HG03039 (cell line): ENCODE results near the gene IQCK.
"Not testable (repeated sequence)": the region's sequence is repeated elsewhere in the genome, so short reads cannot be mapped to it uniquely, and the experiment has no call there.

Experiments used
- ATAC-seq: cut with Tn5 transposase; IDR thresholded peaks from one replicate; pipeline ENCODE4 v1.9.1; 2021; ENCODE audit warnings: mild to moderate bottlenecking, moderate library complexity; ENCODE audit not compliant: unreplicated experiment

The IQCK gene

DNA sequence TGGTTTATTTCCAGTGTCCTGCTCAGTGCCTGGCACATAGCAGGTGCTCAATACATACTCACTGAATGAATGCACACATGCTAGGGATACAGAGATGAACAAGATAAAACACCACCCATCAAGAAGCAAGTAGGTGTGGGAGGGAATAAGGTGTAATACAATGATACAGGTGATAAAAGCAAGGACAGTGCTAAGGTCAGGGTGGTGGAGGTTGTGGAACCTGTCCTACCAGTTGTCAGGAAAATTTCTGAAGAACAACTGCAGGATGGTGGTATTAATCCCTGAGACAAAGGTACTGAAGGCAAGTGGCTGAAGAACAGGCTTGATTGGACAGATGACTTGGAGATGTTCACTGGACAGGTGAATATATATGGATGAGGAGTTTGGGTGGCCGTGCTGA is 1.9 kb upstream of the IQCK start:
- ATAC-seq, result no peak

DNA sequence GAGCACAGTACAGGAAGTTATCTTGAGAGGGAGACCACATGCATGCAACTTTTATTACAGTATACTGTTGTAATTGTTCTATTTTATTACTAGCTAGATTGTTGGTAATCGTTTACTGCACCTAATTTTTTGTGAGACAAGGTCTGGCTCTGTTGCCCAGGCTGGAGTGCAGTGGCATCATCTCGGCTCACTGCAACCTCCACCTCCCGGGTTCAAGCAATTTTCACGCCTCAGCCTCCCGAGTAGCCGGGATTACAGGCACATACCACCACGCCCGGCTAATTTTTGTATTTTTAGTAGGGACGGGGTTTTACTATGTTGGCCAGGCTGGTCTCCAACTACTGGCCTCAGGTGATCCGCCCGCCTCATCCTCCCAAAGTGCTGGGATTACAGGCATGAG is 1.3 kb upstream of the IQCK start:
- not testable (repeated sequence) for ATAC-seq

DNA sequence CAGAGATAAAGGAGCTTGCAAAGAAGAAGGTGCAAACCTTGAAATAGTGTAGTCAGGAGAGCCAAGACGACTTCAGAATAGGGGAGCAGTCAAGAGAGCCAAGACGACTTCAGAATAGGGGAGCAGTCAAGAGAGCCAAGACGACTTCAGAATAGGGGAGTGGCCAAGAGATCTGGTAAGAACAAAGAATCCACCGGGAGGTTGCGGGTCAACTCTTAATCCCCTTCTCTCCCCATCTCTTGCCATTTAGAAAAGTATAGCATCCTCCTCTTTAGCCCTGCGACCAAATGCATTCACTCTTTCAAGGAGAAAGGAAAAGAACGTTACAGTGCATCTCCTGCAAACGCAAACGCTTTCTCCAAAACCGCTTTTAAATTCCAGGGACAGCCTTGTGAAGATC is 757 bp upstream of the IQCK start:
- no peak for ATAC-seq

DNA sequence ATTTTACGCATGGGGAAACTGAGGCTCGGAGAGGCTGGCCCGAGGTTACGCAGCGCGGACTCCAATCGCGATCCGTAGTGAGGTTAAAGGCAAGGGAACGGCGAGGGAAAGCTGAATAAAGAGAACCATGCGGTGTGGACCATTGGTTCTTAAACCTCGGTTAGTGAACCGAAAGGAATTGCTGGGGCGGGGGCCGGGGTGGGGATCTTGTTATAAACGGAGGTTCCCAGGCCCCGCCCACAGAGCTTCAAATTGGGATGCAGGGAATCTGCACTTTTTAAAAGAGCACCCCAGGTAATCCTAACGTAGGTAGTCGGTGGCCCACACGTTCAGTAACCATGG is 524 bp downstream of the IQCK start:
- no peak for ATAC-seq

DNA sequence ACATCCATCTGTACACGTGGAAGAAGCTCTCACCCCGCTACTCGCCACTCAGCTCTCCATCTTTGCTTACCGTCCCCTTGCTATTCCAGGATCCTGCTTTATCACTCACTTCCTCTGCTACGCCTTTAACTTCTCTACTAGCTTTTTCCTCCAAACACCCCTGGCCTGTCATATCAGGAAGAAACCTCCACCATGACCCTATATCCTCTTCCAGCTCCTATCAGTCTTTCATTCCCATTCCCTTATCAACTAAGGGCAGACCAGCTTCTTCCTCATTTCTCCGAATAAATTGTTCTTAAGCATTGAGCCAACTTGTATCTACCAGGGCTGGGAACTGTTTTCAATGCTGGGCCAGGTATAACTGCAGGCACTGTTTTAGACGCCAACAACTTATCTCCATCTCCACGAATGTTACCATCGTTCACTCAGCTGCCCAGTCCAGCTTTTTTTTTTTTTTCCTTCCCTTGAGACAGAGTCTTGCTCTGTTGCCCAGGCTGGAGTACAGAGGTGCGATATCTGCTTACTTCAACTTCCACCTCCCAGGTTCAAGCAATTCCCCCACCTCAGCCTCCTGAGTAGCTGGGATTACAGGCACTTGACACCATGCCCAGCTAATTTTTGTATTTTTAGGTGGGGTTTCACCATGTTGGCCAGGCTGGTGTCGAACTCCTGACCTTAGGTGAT is 4.3 kb downstream of the IQCK start:
- ATAC-seq, result no peak

DNA sequence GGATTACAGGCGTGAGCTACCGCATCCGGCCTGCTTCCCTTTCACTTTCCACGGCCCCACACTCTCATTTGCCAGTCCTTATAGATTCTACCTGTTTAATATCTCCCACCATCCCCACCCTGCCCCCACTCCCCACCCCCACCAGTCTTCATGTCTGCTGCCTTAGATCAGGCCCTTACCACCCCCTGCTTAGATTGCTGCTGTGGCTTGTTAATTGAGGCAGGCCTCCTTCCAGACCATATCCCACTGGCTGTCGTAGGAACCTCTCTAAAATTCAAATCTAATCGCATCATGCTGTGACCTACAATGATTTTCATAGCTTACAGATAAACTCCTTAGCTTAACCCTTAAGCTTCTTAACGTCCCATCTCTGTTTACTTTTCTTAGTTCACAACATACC is 4.9 kb downstream of the IQCK start:
- ATAC-seq, result no peak

DNA sequence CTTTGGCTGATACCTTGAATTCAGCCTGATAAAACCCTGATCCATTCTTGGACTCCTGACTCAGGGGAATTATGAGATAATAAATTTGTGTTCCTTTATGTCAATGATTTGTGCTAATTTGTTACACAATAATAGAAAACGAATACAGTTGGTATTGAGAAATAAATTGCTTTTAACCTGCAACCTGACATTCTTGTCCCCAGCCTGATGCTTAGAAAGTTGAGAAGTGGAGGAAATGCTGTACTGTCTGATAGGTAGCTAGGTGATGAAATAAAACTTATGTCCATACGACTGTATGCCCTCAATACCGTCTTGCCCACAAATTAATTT is 10.5 kb downstream of the IQCK start:
- no peak for ATAC-seq

DNA sequence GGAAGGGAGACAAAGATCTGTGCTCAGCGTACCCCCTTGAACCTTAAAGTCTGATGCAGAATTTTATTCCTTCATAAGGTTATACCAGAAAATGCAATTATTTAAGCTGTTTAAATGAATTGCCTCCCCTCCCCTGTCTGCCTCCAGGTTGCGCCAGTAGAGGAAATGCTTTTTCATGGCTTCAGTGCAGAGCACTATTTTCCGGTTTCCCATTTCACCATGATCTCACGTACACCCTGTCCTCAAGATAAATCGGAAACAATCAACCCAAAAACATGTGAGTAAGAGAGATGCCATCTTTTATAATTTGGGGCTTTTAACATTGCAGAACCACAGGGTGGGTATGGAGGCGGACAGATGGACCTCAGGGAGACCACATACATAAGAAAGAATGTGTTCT is 15.5 kb downstream of the IQCK start:
- no peak for ATAC-seq

DNA sequence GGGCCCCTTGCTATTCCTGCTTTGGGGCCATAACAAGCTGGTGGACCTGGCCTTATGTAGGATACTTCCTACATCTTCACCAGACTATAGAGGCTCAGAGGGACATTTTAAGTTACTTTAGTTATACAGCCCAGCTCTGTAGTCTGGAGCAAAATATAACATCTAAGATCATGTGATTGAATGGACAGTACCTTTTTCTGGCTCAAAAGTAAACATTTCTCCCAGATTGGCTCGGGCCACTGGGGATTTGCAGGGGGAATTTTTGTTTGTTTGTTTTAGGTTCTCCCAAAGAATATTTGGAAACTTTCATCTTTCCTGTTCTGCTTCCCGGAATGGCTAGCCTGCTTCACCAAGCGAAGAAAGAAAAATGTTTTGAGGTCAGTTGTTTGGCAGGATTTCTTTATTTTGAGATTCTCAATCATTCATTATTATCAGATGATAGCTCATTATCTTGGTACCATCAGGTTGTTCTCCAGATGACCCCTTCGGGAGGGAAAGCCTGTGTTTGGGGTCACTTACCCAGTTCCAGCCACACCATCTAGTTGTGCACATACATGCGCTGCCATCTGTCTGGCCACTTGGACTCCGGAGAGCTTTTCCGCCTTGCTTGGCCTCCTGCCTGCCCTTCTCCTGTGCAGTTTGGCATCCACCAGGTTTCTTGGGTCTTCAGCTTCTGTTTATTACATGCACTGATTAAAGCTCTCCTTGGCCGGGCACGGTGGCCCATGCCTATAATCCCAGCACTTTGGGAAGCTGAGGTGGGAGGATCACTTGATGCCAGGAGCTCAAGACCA is 17.2 kb downstream of the IQCK start:
- ATAC-seq, result no peak

DNA sequence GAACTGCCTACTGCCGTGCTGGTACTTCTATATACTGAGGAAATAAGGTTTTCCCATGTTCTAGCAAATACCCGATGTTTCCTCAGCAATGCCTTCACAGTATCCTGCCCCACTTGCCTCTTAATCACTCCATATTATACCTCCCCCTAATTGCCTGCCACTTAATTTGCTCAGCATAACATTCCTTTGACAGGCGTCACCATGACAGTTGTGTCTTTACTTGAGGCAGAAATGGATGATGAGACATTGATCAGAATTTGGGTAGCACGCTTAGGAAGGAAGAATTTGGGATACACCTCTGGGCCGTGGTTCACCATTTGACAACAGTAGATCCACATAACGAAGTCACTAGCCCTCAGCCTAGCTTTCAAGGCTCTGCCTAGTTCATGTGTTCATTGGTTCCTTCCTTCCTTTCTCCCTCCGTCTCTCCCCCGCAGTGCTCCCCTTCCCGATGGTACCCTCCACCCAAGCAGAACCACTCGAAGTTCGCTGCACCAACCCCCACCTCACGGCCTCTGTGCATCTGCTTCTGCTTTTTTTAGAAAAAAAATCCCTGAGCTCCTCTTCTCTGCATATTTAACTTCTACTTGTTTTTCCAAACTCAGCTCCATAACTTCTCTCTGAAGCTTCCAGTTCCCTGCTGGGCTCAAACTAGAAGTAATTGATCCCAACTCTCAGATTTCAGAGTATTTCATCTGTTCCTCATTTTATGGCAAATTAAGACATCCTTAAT is 19.4 kb downstream of the IQCK start:
- no peak for ATAC-seq

DNA sequence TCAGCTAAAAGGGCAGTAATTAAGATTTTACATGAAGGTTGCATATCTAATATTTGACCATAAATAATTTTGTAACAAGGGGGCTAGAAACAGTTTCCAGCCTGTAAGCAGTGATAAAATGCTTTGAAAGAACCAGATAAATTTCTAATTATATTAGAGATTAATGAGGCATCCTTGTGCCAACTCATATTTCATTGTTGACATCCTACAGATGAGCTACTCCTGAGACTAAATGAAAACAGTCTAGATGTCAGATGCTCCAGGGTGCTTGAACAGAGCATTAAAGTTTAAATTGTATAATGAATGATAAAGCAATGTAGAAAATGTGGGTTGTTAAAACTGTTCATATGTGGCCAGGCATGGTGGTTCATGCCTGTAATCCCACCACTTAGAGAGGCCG is 23.3 kb downstream of the IQCK start:
- ATAC-seq, result no peak

DNA sequence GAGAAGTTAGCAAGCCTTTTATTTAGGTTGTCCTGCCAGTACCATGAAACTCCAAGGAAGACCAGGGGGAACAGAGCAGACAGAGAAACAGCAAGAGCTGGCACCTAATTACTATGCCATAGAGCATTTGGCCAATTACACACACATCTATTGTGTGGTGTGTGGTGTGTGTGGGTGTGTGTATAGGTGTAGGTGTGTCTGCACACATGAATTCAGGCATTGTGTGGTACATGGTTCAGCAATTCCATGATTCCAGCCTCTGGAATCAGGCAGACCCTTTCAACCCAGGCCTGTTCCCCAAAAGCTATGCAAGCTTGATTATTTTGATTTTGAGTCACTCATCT is 25.7 kb downstream of the IQCK start:
- ATAC-seq, result no peak

DNA sequence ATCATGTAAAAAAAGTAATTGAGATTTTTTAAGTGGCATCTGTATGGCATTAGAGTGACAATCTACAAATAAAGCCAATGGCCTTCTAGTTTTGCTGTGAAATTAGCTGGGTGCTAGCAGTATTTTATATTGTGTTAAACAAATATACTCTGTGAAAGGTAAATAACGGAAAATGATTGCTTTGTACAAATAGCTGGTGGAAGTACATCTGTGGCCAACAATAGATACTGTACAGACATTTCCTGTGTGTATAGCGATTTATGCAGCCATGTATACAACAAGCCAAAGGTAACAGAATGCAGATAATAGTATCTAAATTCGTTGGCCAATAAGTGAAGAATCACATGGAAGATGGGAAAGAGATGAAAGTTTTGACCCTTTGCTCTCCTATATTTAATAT is 26.6 kb downstream of the IQCK start:
- ATAC-seq, result no peak

DNA sequence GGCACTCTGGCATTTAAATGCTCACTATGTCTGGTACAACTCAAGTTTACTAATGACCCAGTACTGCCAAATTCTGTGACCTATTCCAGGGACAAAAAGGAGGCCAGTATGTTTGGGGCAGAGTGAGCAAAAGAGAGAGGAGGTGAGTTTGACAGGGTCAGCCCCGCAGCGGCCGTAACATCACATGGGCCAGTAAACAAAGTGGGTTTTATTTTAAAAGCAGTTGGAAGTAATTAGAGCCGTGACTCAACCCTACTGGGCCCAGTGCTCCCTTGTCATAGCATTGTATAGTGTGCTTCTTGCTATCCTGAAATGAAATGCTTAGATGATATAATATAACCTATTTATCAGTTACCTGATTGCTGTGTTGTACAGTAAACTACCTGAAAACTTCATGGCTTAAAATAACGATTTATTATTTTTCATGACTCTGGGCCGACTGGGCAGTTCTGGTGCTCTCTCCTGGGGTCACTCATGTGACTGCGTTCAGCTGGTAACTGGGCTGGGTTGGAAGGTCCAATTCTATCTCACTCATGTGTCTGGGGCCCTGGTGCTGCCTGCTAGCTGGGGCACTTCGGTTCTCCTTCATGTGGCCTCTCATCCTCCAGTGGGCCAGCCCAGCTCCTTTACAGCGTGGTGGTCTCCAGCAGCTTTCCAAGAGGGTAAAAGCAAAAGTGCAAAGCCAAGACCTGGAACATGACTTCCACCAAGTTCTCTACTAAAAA is 27.4 kb downstream of the IQCK start:
- no peak for ATAC-seq

DNA sequence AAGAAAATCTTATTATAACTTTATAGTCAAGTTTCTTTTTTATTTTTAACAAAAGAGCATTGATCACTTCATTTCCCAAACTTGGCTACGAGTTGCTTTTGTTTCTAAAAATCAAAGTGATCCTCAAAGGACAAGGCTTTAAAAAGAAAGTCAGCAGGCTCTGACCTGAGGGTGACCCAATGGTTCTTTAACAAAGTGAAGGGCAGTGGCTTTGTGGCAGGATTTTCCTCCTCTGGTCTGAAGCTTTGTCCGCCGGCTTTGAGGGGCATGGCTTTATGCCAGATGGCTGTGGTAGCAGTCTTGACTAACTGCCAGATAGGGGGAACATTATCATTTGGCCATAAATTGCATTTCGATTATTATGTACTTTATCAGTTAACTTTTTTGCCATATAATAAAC is 28.5 kb downstream of the IQCK start:
- ATAC-seq, result no peak

DNA sequence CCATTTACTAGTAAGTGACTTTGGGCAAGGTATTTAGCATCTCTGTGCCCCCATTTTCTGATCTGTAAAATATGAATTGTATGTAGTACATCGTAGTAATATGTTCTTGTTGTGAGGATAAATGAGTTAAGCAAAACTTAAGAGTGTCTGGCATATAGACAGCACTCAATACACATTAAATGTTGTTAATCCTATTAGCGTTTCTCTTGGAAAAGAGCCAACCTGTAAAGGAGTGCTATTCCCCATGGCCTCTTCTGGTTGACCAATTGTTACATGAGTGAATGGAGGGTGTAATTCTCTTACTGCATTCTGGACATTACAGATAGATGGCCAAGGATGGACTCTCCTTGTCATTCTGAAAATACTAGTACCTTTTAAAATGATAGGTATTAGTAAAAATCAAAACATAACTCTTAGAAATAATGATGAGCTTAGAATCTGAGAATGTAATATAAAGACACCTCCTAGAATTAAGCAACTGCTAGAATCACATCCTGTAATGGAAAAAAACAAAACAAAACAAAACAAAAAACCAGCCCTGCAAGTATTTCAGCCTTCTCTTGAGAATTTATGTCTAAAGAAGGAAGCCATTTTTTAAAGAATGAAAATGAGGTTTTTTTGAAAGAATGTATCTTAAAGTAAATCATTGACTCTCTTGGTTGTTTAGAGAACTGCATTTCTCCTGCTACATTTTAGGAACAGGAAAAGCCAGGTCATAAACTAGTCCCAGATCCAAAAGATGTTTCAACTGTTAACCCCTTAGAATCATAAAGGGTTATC is 30.5 kb downstream of the IQCK start:
- no peak for ATAC-seq

DNA sequence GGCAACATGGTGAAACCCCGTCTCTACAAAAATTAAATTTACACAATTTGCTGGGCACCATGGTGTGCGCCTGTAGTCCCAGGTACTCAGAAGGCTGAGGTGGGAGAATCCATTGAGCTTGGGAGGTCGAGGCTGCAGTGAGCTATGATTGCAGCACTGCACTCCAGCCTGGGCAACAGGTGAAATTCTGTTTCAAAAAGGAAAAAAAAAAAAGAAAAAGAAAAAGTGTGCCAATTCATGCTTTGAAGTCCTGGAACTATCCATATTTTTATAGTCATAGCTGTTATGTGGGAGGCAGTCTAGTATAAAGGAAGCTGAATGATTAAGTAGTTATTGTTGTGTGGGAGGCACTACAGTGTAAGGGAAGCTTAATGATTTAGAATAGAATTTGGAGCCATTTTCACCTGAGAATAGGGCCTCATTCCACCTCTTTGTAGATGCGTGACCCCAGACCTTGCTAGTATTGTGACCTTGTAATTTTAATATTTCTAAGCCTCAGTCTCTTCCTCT is 31.6 kb downstream of the IQCK start:
- ATAC-seq, result no peak

DNA sequence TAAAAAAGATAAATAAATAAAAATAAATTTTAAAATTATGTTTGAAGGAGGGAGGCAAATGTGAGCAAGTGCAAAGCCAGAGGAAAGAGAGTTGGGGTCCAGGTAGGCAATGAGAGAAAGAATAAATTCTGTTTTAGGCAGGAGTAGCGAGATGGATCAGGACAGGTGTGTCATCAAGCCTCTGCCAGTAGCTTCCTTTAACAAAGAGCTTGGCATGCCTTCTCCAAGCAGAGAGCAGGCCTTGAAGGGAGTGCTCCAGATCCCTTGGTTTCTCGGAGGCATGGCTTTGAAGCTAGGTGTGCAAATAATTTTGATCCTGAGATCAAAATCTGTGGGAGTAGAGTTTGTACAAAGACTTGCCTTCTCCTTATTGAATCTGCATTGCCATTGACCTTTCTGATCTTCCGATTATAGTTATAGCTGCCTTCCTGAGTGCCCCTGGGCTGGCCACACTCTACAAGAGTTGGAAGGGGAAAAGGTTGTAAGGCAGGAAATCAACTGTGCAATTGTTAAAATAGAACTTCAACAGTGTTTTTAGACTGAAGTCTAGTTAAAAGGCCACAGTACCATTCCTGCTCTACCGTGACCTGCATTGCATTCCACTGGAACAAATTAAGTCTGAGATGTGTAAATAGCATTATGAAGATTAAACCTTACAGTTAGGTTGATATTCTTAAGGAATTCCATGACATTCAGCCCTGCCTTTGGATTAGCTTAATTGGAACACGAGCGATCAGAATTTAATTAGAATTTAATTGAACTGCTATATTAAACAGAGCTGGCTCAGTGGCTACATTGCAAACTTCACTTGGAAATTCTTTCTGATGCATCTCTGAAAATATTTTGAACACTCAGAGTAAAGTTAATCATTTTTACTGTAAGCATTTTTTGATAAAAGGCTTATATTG is 33.7 kb downstream of the IQCK start:
- ATAC-seq, result no peak

DNA sequence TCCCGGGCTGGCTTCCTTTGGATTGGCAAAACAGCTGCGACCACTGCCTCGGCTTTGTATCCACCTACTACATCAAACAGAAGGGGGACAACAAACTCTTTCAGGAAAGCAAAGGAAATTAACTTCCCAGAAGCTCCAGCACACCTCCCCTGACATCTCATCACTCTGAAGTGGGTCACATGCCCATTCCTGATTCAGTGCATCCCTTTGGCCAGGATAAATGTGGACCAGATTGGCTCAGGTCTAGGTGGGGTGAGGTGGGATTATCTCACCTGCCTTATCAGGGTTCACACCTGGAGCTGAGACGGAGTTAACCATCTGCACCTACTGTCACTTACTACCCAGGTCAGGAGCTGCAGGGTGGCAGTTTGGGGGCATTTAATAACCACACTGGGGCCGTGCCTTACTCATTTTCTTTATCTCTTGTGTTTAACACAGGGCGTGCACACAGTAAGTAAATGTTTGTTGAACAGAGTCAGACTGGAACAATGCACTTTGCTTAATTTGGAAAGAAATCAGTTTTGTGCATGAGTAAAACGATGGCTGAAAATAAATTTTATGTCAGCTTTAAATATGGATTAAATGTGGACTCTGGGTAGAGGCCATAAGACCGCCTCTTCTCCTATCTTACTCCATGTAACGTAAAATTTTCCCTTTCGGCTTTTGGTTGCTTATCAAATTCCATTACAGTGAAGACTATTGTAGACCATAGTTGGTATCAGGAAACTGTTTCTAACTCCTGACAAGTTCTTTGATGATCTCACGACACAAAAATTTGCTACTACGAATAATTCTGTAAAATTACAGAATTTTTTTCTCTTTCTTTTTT is 36.0 kb downstream of the IQCK start:
- no peak for ATAC-seq
